Vagina (tissue), 2 donors: ENCODE results near the gene NBPF3.
"Not testable (repeated sequence)": the region's sequence is repeated elsewhere in the genome, so short reads cannot be mapped to it uniquely, and the experiment has no call there.

Experiments
- POLR2A ChIP-seq, 2 donors: fragments of 450-650 bp; IDR thresholded peaks; one replicate each; pipeline ENCODE4 v1.6.1; 2017; ENCODE audit warnings: antibody characterized with exemption in 2 of 2, mild to moderate bottlenecking in 2 of 2, moderate library complexity in 2 of 2
- TF ChIP-seq, protein P1 (sequence below), 3 experiments: fragments of 450-650 bp in 2 of 3; fragments of 200-600 bp in 1 of 3; sonication (generic) in 1 of 3; IDR thresholded peaks; one replicate each; pipeline ENCODE4 v1.5.1; 2017 to 2019; ENCODE audit warnings: antibody characterized with exemption in 3 of 3, mild to moderate bottlenecking in 2 of 3, moderate library complexity in 2 of 3

DNA sequence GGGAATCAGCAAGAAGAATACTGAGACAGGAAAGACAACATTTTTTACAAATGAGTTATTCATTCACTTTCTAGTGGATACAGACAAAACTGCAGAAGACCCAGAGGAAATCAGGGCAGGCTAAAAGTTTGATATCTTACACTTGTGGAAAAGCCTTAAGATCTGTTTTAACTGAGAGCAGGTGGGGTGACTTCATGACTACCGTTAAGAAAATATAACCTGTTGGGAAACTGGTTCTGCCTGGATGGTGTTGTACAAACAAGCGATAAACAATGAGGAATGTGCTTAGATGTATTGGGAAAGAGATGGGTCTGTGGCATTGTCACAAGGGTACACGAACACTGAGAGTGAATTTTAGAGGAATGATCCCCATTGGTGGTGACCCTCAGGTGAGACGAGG, 28.0 kb downstream of the NBPF3 start:
- TF ChIP-seq, protein P1, sequence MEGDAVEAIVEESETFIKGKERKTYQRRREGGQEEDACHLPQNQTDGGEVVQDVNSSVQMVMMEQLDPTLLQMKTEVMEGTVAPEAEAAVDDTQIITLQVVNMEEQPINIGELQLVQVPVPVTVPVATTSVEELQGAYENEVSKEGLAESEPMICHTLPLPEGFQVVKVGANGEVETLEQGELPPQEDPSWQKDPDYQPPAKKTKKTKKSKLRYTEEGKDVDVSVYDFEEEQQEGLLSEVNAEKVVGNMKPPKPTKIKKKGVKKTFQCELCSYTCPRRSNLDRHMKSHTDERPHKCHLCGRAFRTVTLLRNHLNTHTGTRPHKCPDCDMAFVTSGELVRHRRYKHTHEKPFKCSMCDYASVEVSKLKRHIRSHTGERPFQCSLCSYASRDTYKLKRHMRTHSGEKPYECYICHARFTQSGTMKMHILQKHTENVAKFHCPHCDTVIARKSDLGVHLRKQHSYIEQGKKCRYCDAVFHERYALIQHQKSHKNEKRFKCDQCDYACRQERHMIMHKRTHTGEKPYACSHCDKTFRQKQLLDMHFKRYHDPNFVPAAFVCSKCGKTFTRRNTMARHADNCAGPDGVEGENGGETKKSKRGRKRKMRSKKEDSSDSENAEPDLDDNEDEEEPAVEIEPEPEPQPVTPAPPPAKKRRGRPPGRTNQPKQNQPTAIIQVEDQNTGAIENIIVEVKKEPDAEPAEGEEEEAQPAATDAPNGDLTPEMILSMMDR (IDR thresholded peaks at IDR 0.05): not testable (repeated sequence)
- TF ChIP-seq POLR2A (IDR thresholded peaks at IDR 0.05): not testable (repeated sequence)
